Suppressor macrophage treated with lipopolysaccharide for 1 hour (primary cell): Measurements from ENCODE around the gene IL6.
A peak's percentile ranks its signal among the peaks of the same experiment; 100 is the strongest.
"Not testable (repeated sequence)": the region's sequence is repeated elsewhere in the genome, so short reads cannot be mapped to it uniquely, and the experiment has no call there.

Experiments
- DNase-seq, 3 donors: peaks; one replicate each; pipeline ENCODE4 v3.0.0-alpha.2; 2020 to 2022

The IL6 gene

DNA sequence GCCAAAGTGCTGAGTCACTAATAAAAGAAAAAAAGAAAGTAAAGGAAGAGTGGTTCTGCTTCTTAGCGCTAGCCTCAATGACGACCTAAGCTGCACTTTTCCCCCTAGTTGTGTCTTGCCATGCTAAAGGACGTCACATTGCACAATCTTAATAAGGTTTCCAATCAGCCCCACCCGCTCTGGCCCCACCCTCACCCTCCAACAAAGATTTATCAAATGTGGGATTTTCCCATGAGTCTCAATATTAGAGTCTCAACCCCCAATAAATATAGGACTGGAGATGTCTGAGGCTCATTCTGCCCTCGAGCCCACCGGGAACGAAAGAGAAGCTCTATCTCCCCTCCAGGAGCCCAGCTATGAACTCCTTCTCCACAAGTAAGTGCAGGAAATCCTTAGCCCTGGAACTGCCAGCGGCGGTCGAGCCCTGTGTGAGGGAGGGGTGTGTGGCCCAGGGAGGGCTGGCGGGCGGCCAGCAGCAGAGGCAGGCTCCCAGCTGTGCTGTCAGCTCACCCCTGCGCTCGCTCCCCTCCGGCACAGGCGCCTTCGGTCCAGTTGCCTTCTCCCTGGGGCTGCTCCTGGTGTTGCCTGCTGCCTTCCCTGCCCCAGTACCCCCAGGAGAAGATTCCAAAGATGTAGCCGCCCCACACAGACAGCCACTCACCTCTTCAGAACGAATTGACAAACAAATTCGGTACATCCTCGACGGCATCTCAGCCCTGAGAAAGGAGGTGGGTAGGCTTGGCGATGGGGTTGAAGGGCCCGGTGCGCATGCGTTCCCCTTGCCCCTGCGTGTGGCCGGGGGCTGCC, at the start of gene IL6:
TSS of gene IL6 (plus strand) at position 294 of the 807 bp plus-strand sequence. CDS start at position 357, 63 bp downstream.
- peak; percentile 82 to 97 (median 84) for DNase-seq

DNA sequence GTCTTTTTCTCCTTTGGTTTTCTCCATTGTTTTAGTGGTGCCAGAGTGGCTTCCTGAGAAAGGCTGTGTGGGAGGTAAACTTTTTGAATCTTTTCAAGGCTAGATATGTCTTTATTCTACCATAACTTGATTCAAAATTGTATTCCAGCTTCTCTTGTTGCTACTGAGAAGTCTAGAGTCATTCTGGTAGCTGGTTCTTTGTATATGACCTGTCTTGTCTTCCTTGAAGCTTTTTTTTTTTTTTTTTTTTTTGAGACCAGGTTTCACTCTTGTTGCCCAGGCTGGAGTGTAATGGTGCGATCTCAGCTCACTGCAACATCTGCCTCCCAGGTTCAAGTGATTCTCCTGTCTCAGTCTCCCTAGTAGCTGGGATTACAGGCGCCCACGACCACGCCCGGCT, 49.7 kb upstream of the IL6 start:
- not testable (repeated sequence) for DNase-seq

DNA sequence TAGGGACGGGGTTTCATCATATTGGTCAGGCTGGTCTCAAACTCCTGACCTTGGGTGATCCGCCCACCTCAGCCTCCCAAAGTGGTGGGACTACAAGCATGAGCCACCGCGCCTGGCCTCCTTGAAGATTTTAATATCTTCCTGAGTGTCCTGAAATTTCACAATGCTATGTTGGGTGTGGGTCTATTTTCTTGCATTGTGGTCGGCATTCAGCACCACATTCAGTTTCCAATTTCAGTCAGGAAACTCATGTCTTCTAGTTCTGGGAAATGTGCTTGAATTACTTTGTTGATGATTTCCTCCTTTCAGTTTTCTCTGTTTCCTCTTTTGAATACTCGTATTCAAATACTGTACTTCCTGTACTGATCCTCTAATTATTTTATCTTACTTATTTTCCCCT, 49.3 kb upstream of the IL6 start:
- peak; percentile 58 to 94 (median 79) for DNase-seq

DNA sequence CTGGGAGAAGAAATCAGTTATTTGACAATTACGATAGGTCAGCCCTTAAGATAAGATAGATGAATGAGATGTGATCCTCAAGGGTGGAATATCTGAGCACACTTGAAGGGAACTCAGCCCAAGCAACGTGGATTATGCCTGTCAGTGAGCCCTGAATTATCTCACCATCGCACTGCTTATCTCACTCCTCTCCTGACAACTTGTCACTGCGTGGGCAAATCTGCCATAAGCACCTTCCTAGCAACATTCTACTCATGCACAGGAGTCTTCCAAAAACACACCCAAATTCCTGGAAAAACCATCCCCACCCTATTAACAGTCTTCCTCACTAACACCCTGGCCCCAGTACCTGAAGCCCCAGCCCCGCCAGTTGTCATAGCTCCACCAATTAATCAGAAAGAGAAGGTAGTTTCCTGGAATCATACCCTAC, 46.5 kb upstream of the IL6 start:
- no peak for DNase-seq

DNA sequence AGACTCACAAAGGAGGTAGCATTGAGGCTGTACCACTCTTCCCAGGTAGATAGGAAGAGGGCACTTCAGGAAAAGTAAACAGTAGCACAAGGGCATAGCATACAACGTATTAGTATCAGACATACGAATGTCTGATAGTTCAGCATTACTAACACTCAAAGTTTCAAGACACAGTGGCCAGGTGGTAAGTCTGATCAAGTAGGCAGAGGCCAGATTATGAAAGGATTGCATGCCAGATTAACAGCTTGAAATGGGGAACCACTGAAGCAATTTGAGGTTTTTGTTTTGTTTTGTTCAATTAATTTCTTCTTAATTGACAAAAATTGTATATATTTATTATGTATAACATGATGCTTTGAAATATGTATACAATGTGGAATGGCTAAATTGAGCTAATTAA, 45.7 kb upstream of the IL6 start:
- no peak for DNase-seq

DNA sequence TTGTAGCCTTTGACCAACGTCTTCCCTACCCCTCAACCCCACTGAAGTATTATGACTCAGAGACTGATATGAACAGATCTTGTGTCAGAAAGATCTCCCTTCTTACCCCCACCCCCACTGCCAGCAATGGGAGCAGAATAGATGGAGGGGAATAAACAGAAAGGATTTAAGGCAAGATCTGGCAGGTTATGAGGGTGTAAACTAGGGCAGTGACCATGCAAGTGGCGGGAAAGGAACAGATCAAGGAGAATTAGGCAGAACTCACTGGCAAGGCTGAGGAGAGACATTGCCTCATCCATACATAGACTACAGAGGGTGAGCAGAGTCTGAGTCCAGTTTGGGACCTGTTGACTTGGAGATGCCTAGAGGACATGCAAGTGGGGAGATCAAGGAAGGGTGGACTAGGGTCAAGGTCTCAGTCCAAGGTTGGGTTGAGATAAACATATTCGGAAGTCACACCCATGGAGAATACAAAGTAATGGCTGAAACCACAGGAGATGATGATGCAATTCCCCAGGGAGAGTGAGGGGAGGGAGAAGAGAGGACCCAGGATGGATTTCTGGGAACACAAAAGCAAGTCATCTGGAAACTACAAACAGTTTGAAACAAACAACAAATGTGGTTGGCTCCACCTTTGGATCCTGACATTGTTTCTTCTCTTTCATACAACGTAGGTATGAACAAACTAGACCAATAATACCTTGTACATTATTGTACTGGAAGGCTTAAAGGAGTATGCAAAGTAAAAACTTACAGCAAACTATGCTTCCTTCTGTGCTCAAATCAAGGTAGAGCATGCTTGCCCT, 44.9 kb upstream of the IL6 start:
- DNase-seq = no peak

DNA sequence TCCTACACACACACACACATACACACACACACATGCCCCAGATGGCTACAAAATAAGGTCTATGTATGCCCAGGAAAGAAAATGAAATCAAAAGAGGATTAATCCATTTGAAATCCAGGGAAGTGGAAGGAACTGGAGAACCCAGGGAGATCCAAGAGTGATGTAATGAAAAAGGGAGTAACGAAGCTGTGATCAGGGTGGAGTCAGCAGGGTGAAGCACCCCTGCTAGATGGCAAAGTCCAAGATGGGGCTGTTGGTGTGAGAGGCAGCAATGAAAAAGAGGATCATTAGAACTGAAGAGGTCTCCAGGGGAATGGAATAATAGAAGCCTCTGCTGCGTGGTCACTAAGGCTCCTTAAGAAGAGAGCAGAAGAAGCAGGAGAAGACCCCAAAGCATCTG, 43.6 kb upstream of the IL6 start:
- DNase-seq = no peak

DNA sequence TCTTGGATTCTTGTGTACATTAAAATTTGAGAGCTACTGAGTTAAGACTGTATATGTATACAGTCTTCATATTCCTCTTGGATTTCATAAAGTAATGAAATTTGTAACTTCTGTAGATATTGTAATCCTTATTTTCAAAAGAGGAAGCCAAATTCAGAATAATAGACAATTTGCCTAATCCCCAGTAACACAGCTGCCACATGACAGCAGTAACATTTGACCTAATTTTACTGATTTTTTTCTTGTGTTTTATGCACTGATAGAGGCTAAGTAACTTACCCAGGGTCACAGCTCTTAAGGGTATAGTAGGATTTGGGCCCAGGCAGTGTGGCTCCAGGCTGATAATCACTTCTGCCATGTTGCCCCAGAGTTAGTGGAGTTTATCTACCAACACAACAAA, 40.4 kb upstream of the IL6 start:
- DNase-seq = peak in 2 of 3 donors; percentile 54 to 56

DNA sequence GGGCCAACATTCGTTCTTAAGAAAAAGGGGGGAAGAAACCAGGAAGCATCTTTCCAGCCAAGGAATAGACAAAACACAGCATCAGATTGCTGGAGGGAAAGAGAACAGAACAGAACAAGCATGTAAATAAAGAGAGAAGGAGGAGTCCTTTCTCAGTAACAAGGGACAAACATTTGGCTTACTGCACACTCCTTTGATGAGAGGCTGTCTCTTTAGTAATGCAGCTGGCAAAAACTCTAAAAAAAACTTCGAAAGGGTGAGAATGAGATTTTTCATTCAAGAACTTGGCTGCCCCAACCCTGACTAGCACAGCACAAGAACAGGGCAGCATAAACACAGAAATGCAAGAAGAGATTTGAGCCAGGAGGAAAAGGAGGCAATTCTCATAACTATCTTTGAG, 38.9 kb upstream of the IL6 start:
- DNase-seq = no peak

DNA sequence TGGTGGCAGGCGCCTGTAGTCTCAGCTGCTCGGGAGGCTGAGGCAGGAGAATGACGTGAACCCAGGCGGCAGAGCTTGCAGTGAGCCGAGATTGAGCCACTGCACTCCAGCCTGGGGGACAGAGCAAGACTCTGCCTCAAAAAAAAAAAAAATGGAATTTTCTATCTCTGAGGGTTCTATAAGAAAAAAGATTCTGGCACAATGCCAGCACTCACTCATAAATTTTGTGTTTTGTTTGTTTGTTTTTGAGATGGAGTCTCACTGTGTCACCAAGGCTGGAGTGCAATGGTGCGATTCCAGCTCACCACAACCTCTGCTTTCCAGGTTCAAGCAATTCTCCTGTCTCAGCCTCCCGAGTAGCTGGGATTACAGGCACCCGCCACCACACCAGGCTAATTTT, 38.1 kb upstream of the IL6 start:
- DNase-seq = not testable (repeated sequence)

DNA sequence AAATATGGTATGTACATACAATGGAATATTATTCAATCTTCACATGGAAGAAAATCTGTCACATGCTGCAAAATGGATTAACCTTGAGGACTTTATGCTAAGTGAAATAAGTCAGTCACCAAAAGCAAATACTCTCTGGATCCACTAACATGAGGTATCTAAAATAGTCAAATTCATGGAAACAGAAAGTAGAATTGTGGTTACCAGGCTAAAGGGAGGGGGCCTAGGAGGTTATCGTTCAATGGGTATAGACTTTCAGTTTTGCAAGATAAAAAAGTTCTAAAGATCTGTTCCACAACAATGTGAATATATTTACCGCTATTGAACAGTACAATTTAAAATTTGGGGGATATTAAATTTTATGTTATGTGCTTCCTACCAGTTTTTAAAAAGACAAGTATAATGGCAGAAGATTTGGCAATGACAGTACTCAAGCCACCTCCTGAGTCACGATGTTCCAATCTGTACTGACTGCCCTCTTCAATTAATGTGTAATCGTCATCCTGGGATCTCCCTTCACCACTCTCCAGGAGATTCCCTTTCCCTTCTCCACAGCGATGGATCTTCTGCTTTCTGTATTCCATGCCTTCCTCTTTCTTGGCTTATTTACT, 32.3 kb upstream of the IL6 start:
- peak; percentile 87 to 96 (median 90) for DNase-seq

DNA sequence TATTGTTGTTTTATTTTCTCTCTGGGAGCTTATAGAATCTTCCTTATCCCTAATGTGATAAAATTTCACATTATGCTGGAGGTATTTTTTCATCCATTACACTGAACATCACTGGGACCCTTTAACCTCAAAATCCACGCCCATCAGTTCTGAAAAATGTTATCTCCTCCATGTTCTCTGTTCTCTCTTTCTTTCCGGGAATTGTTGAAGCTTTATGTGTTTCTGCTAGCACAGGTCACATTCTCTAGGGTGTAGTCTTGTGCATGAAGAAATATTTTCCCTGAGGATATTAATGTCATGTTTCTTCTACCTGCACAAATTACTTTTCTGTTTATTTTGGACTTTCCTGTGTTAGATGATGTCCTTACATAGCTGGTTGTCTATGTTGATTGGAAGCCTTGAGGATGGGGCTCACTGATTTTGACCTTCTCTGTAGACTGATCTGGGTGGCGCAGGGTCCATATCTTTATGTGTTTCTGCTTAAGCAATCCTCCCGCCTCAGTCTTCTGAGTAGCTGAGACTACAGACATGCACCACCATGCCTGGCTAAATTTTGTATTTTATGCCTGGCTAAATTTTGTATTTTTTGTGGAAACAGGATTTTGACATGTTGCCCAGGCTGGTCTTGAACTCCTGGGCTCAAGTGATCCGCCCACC, 31.4 kb upstream of the IL6 start:
- no peak for DNase-seq

DNA sequence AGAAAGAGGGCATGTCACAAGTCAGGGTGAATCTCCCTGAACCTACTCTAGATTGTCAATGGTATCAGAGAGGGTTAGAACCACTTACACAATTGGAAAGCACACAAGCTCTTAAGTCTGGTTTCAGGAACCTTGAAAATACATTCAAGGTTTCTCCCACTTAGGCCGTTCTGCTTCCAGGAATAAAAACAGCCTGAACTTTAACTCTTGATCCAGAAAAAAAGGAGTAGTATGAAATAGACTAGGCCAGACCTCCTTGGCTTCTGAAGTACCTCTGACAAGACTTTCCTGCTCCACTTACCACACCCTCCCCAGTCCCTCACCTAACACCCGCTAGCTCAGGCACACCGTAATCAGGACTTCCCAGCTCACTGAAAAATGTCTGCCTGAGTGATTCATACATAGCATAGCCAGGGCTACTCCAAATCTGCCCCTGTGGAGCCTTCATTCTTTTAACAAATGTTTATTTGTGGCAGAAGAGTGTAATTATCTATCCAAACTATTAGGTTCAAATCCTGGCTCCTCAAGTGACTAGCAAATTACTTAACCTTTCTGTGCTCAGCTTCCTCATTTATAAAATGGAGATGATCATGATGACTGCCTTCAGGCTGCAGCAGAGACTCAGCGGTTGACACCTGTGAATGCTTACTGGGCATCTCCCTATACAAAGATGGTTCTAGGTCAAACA, 30.3 kb upstream of the IL6 start:
- peak in 2 of 3 donors; percentile 32 to 62 for DNase-seq

DNA sequence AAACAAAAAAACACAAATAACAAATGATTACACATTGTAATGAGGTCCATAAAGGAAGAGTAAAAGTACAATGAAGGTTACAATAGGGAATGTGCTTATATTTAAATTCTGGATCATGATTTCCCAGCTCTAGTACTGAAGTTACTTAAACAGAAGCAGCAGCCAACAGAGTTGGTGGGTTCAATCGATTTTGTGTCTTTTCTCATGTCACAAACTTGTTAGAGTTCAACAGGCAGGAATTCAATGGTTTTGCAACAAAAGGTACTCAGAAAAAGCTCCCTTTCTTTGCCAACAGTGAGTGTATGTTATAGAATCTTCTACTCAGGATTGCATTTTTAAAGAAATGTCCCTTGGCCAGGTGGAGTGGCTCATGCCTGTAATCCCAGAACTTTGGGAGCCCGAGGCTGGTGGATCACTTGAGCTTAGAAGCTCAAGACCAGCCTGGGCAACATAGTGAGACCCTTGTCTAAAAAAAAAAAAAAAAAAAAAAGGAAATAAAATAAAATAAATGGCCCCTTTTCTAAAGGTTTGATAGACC, 29.6 kb upstream of the IL6 start:
- DNase-seq = no peak

DNA sequence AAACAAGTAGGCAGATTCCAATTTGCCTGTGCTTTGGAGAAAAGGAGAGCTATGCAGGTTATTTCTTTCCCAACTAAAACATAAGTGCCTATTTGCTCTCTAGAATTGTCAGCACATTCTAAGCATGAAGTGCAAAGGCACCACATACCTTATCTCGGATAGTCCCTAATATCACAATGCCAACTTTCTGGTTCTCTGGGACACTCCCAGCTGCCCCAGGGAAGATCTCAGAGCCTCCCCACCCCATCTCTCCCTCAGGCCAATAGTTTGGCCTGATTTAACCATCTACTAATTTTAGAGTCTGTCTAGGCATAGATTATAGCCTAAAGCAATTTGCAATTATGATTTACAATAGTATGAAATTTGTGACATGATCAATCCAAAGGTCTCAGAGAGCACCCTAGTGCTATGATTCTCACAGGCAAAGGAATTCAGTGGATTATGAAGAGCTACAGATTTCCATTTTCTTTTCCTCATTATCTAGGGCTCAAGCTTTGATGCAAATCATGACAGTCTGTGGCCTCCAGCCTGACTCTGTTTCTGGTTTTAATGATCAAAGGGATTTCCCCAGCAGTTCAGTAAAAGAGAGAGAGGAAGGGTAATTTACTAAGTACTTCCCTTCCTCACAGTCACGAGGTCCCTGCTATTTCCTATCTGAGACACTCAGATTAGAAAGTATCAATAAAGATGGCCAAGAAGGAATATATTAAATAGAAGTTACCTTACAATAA, 29.0 kb upstream of the IL6 start:
- peak; percentile 85 to 96 (median 91) for DNase-seq

DNA sequence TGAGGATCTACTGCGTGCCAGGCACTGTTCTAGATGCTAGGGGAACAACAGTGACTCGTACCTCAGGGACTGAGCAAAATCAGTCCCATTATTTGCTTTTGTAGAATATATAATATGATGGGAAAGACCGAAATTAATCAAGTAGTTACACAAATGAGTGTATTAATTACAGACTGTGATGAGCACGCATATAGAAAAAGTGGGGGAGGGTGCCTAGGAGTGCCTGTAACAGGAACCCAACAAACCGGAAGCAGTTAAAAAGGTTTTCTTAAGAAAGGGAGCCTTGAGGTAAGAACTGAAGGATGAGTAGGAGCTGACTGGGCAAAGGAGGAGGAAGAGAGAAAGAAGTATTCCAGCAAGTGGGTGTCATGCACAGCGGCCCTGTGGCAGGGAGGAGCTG, 28.2 kb upstream of the IL6 start:
- DNase-seq = peak; percentile 48 to 82 (median 57)

DNA sequence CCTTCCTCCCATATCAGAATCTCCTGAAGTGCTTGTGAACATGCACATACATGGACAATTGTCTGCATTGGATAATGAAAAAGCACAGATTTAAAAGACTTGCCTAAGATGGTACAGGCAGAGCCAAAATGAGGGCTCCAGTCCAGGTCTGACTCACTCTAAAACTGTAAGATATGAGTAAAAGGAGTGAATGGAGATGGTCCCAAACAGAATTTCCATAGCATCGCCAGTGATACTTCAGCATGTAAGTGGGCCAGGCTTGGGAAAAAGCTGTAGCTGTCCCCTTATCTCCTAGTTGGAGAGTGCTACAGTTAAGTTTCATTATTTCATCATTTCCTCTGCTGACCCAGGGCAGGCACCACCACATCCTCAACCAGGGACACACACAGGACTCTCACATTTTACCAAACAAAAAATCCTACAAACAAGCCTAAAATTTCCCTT, 26.4 kb upstream of the IL6 start:
- peak; percentile 77 to 97 (median 85) for DNase-seq

DNA sequence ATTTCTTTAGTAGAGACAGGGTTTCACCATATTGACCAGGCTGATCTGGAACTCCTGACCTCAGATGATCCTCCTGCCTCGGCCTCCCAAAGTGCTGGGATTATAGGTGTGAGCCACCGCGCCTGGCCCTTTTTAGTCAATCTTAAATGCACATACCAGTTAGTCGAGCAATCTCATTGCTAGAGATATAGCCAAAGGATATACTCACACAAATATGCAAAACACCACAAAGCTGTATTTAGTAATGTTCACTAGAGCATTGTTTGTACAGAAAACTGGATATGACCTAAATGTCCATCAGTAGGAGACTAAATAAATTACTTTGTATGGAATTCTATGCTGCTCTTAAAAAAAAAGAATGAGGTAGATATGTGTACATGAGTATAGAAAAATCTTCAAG, 24.5 kb upstream of the IL6 start:
- DNase-seq = no peak

DNA sequence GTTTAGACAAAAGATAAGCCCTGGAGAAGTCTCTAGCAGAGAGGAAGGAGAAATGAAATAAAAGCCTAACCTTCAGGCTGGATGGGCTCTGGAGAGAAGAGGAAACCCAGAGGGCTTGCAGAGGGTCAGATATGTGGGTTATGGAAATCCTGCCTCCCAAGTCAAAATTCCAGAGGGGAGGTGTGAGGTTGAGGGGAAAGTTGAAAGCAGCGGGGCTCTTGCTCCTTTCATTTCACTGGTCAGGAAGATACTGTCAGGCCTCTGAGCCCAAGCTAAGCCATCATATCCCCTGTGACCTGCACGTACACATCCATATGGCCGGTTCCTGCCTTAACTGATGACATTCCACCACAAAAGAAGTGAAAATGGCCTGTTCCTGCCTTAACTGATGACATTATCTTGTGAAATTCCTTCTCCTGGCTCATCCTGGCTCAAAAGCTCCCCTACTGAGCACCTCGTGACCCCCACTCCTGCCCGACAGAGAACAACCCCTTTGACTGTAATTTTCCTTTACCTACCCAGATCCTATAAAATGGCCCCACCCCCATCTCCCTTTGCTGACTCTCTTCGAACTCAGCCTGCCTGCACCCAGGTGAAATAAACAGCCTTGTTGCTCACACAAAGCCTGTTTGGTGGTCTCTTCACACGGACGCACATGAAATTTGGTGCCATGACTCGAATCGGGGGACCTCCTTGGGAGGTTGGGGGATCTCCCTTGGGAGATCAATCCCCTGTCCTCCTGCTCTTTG, 23.7 kb upstream of the IL6 start:
- not testable (repeated sequence) for DNase-seq

DNA sequence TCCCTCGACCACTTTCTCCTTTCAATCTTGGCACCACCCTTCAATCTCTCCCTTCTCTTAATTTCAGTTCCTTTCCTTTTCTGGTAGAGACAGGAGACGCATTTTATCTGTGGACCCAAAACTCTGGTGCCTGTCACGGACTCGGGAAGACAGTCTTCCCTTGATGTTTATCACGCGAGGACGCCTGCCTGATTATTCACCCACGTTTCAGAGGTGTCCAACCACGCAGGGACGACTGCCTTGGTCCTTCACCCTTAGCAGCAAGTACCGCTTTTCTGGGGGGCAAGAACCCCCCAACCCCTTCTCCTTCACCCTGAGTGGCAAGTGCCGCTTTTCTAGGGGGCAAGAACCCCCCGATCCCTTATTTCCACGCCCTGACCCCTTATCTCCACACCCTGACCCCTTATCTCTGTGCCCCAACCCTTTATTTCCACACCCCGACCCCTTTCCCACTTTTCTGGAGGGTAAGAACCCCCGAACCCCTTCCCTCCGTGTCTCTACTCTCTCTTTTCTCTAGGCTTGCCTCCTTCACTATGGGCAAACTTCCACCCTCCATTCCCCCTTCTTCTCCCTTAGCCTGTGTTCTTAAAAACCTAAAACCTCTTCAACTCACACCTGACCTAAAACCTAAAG, 22.9 kb upstream of the IL6 start:
- DNase-seq = not testable (repeated sequence)
